H1 (cell line): ENCODE measurements around the gene IKZF2. TPM values are rescaled to one million over a fixed set of nuclear protein-coding genes. Genes with fewer than 3 reads are reported as not detected.

Experiments
- CTCF ChIA-PET: fragments of 300-600 bp; sonication (Branson Sonifier 250); formaldehyde crosslinking; loops from one replicate; lab custom pipeline; 2021; ENCODE audit not compliant: partially characterized antibody; lab: Charles Lee
- POLR2A ChIA-PET: fragments of 300-600 bp; sonication (Branson Sonifier 250); formaldehyde crosslinking; loops from one replicate; lab custom pipeline; 2021; ENCODE audit warnings: inconsistent platforms; ENCODE audit not compliant: partially characterized antibody; lab: Charles Lee
- DNase-seq, 2 experiments: peaks; one replicate each; pipeline versions ENCODE4 v3.0.0 to v3.0.0-alpha.2; 2010 to 2022; ENCODE audit warnings: low spot score in 2 of 2, low read depth in 1 of 2, mixed read lengths in 1 of 2
- FAIRE-seq: peaks from 2 replicates; lab custom pipeline; 2011; peaks lifted over from hg19 to GRCh38; lab: Jason Lieb, UNC
- H2AFZ ChIP-seq: 2 replicates; pipeline ENCODE4 v1.8.1; 2012; ENCODE audit warnings: low read length, inconsistent platforms
- H2AK5ac ChIP-seq: 2 replicates; pipeline ENCODE4 v1.6.1; 2013; ENCODE audit warnings: low read depth, low read length
- H2BK120ac ChIP-seq: replicated peaks from 2 replicates; pipeline ENCODE3; 2013; ENCODE audit warnings: low read depth, low read length, inconsistent platforms
- H2BK12ac ChIP-seq: 2 replicates; pipeline ENCODE4 v1.6.1; 2013; ENCODE audit warnings: low read depth, low read length
- H2BK15ac ChIP-seq: 2 replicates; pipeline ENCODE4 v1.6.1; 2013; ENCODE audit warnings: low read length
- H2BK20ac ChIP-seq: 2 replicates; pipeline ENCODE4 v1.6.1; 2013; ENCODE audit warnings: low read length
- H2BK5ac ChIP-seq: 2 replicates; pipeline ENCODE4 v1.6.1; 2013; ENCODE audit warnings: low read depth, low read length
- H3K14ac ChIP-seq: 2 replicates; pipeline ENCODE4 v1.6.1; 2013; ENCODE audit warnings: inconsistent platforms; ENCODE audit not compliant: insufficient read length
- H3K18ac ChIP-seq: 2 replicates; pipeline ENCODE4 v1.6.1; 2013; ENCODE audit warnings: low read length; ENCODE audit errors: extremely low read depth
- H3K23ac ChIP-seq: 2 replicates; pipeline ENCODE4 v1.6.1; 2013; ENCODE audit warnings: inconsistent platforms; ENCODE audit not compliant: insufficient read length
- H3K23me2 ChIP-seq: 2 replicates; pipeline ENCODE4 v1.6.1; 2013; ENCODE audit warnings: low read depth, low read length
- H3K27ac ChIP-seq: 2 replicates; pipeline ENCODE4 v1.6.1; 2011; ENCODE audit warnings: low read depth, low read length, inconsistent platforms
- H3K27me3 ChIP-seq, 4 experiments: replicated peaks in 1 of 4; 1 replicate in 1 of 4; 2 replicates in 3 of 4; pipeline versions ENCODE4 v1.6.1 to v1.8.1; 2011 to 2013; ENCODE audit warnings: low read length in 3 of 4, mild to moderate bottlenecking in 3 of 4, inconsistent platforms in 2 of 4, mixed read lengths in 2 of 4, moderate library complexity in 1 of 4; ENCODE audit not compliant: control insufficient read depth in 3 of 4, insufficient read depth in 3 of 4; ENCODE audit errors: extremely low read depth in 1 of 4
- H3K36me3 ChIP-seq, 4 experiments: 2 replicates each; pipeline versions ENCODE4 v1.6.1 to v1.8.1; 2011 to 2013; ENCODE audit warnings: mild to moderate bottlenecking in 4 of 4, low read length in 3 of 4, moderate library complexity in 2 of 4, control low read depth in 1 of 4, inconsistent platforms in 1 of 4; ENCODE audit not compliant: insufficient read depth in 4 of 4, control insufficient read depth in 2 of 4
- H3K4ac ChIP-seq: replicated peaks from 2 replicates; pipeline ENCODE3; 2013; ENCODE audit warnings: low read length, low read depth, mixed read lengths, inconsistent platforms; ENCODE audit not compliant: insufficient read length
- H3K4me1 ChIP-seq, 4 experiments: replicated peaks in 1 of 4; 1 replicate in 1 of 4; 2 replicates in 3 of 4; pipeline versions ENCODE4 v1.6.1 to v1.8.1; 2011 to 2013; ENCODE audit warnings: low read length in 3 of 4, inconsistent platforms in 2 of 4, mixed read lengths in 1 of 4; ENCODE audit not compliant: insufficient read depth in 4 of 4, control insufficient read depth in 3 of 4
- H3K4me2 ChIP-seq, 2 experiments: 2 replicates each; pipeline versions ENCODE4 v1.6.1 to v1.8.1; 2011 to 2013; ENCODE audit warnings: low read depth in 2 of 2, low read length in 2 of 2, control low read depth in 1 of 2, inconsistent platforms in 1 of 2, mild to moderate bottlenecking in 1 of 2; ENCODE audit not compliant: insufficient read depth in 1 of 2
- H3K4me3 ChIP-seq, 4 experiments: fragments of 200-600, 300-600 bp in 1 of 4; sonication (generic), shearing (Covaris generic), sonication (Bioruptor Twin) in 1 of 4; 2 replicates each; pipeline versions ENCODE4 v1.5.1 to v1.8.1; 2011 to 2016; ENCODE audit warnings: low read length in 4 of 4, low read depth in 3 of 4, control low read depth in 2 of 4, inconsistent platforms in 2 of 4, mild to moderate bottlenecking in 2 of 4, mixed read lengths in 1 of 4, moderate library complexity in 1 of 4; ENCODE audit not compliant: insufficient read depth in 2 of 4; ENCODE audit errors: extremely low read depth in 1 of 4
- H3K56ac ChIP-seq: replicated peaks from 2 replicates; pipeline ENCODE3; 2013; ENCODE audit warnings: low read depth, mild to moderate bottlenecking, mixed read lengths, low read length, inconsistent platforms; ENCODE audit not compliant: insufficient read length
- H3K79me1 ChIP-seq: 2 replicates; pipeline ENCODE4 v1.6.1; 2013; ENCODE audit warnings: low read depth, low read length, control low read depth
- H3K79me2 ChIP-seq, 2 experiments: 2 replicates each; pipeline versions ENCODE4 v1.6.1 to v1.8.1; 2012 to 2013; ENCODE audit warnings: low read length in 2 of 2, mild to moderate bottlenecking in 2 of 2, inconsistent platforms in 1 of 2; ENCODE audit not compliant: insufficient read depth in 2 of 2, control insufficient read depth in 1 of 2
- H3K9ac ChIP-seq, 4 experiments: replicated peaks in 1 of 4; 1 replicate in 1 of 4; 2 replicates in 3 of 4; pipeline versions ENCODE4 v1.6.1 to v1.8.1; 2011 to 2013; ENCODE audit warnings: low read depth in 3 of 4, low read length in 3 of 4, control low read depth in 2 of 4, mild to moderate bottlenecking in 2 of 4, moderate library complexity in 2 of 4, inconsistent platforms in 1 of 4; ENCODE audit errors: extremely low read depth in 1 of 4
- H3K9me3 ChIP-seq, 2 experiments: 2 replicates each; pipeline versions ENCODE4 v1.6.1 to v1.8.1; 2012 to 2013; ENCODE audit warnings: mild to moderate bottlenecking in 2 of 2, moderate library complexity in 2 of 2, control low read depth in 1 of 2, inconsistent platforms in 1 of 2, low read depth in 1 of 2, low read length in 1 of 2, mixed read lengths in 1 of 2; ENCODE audit not compliant: insufficient read depth in 2 of 2
- H4K20me1 ChIP-seq, 2 experiments: replicated peaks in 1 of 2; 2 replicates each; pipeline versions ENCODE3 to v1.8.1; 2011 to 2013; ENCODE audit warnings: inconsistent platforms in 2 of 2, low read length in 2 of 2, mild to moderate bottlenecking in 1 of 2; ENCODE audit not compliant: insufficient read depth in 2 of 2, control insufficient read depth in 1 of 2
- H4K5ac ChIP-seq: 2 replicates; pipeline ENCODE4 v1.6.1; 2013; ENCODE audit warnings: low read length, low read depth, mixed read lengths, inconsistent platforms; ENCODE audit not compliant: insufficient read length
- H4K8ac ChIP-seq: 2 replicates; pipeline ENCODE4 v1.8.0; 2013; ENCODE audit warnings: mild to moderate bottlenecking, moderate library complexity, low read length, inconsistent platforms; ENCODE audit not compliant: insufficient read depth; ENCODE audit errors: extremely low read depth
- H4K91ac ChIP-seq: replicated peaks from 2 replicates; pipeline ENCODE3; 2013; ENCODE audit warnings: low read length, mixed read lengths, inconsistent platforms; ENCODE audit not compliant: insufficient read length
- CBX8 ChIP-seq: fragments of 300-800, 300-1000 bp; sonication (generic); IDR thresholded peaks from 2 replicates; pipeline ENCODE4 v1.7.1; 2016; ENCODE audit warnings: low read depth, low read length, borderline replicate concordance
- CHD1 ChIP-seq: IDR thresholded peaks from 2 replicates; pipeline ENCODE4 v1.6.1; 2012; ENCODE audit warnings: low read depth, low read length, improper control_type of control experiment
- CHD2 ChIP-seq: IDR thresholded peaks from 2 replicates; pipeline ENCODE4 v1.6.1; 2012; ENCODE audit warnings: low read length, improper control_type of control experiment
- EZH2 ChIP-seq: fragments of 200-600 bp; sonication (generic); IDR thresholded peaks from 2 replicates; pipeline ENCODE4 v1.7.1; 2012; ENCODE audit warnings: low read depth, mild to moderate bottlenecking, moderate library complexity, low read length, inconsistent platforms; ENCODE audit not compliant: severe bottlenecking
- KDM4A ChIP-seq: IDR thresholded peaks from one replicate; pipeline ENCODE4 v1.7.1; 2012; ENCODE audit warnings: low read depth, mild to moderate bottlenecking, moderate library complexity, low read length, inconsistent platforms; ENCODE audit not compliant: severe bottlenecking
- KDM5A ChIP-seq: fragments of 200-600 bp; IDR thresholded peaks from 2 replicates; pipeline ENCODE4 v1.7.1; 2012; ENCODE audit warnings: mild to moderate bottlenecking, low read length, inconsistent platforms, mixed read lengths
- NRF1 ChIP-seq: IDR thresholded peaks from 2 replicates; pipeline ENCODE4 v1.6.1; 2011; ENCODE audit warnings: mild to moderate bottlenecking, low read depth, low read length, improper control_type of control experiment
- SRF ChIP-seq: IDR thresholded peaks from 2 replicates; pipeline ENCODE4 v1.6.1; 2011; ENCODE audit warnings: mild to moderate bottlenecking, low read depth, low read length, moderate library complexity
- TAF1 ChIP-seq: IDR thresholded peaks from 2 replicates; pipeline ENCODE4 v1.6.1; 2011; ENCODE audit warnings: mild to moderate bottlenecking, low read depth, low read length
- TAF7 ChIP-seq: optimal IDR thresholded peaks from 2 replicates; pipeline ENCODE3; 2011; ENCODE audit warnings: low read depth, mild to moderate bottlenecking, inconsistent platforms, low read length, moderate library complexity, borderline replicate concordance
- TEAD4 ChIP-seq: IDR thresholded peaks from 2 replicates; pipeline ENCODE4 v1.6.1; 2012; ENCODE audit warnings: low read depth, low read length, inconsistent platforms, mixed read lengths
- USF2 ChIP-seq: IDR thresholded peaks from 2 replicates; pipeline ENCODE4 v1.6.1; 2011; ENCODE audit warnings: low read length, improper control_type of control experiment
- ZNF274 ChIP-seq: IDR thresholded peaks from 2 replicates; pipeline ENCODE4 v1.7.0; 2012; ENCODE audit warnings: low read length, borderline replicate concordance; ENCODE audit errors: extremely low read depth
- WGBS, 2 experiments: shearing (Covaris generic) in 1 of 2; methylation state at CpG; one replicate each; pipeline versions ENCODE4 v1.1.6 to v1.1.7; 2013 to 2015; ENCODE audit warnings: low lambda C conversion rate in 2 of 2, mixed read lengths in 2 of 2, inconsistent platforms in 1 of 2, low coverage in 1 of 2, missing lambda C conversion rate in 1 of 2; ENCODE audit not compliant: insufficient replicate concordance in 2 of 2, insufficient coverage in 1 of 2, insufficient read length in 1 of 2; ENCODE audit errors: extremely low coverage in 1 of 2, missing lambda C conversion rate in 1 of 2; 5-methylcytosine and 5-hydroxymethylcytosine counted together
- polyA plus RNA-seq, 7 experiments: library from polyadenylated mRNA; depleted of rRNA in 3 of 7; stranded (reverse) in 5 of 7; unstranded in 2 of 7; fragments of >200 nt in 5 of 7; fragments of 200-250 nt in 2 of 7; gene quantifications; 1 replicate in 5 of 7; 2 replicates in 1 of 7; 4 replicates in 1 of 7; pipeline versions ENCODE4 v1.2.1 to v1.2.3, GENCODE V29; 2011 to 2013; ENCODE audit warnings: missing spikeins in 2 of 7, mixed read lengths in 2 of 7
- total RNA-seq: library from RNA; stranded (reverse); fragmentation: NEBNext Ultra II Directional; extraction: Animal tissue kit (Norgen Biotek cat#: 25700); gene quantifications from 2 replicates; pipeline ENCODE4 v1.2.1, GENCODE V29; 2021

IKZF2 gene
- total and polyA plus RNA-seq, 2 of the 8 experiments (the other 6 are each of a cell fraction or from before 2014, with no cell fraction given) = 1.7 to 4.4 TPM

- no peak overlapping the region for H3K14ac ChIP-seq
- no peak overlapping the region for H2BK15ac ChIP-seq
- FAIRE-seq (no peak), DNase-seq (no peak)
- 85% methylated on average over 1 of the region's 1 CpG; no CpG with 5 or more reads in 1 of the 2 experiments for WGBS, 2 experiments
- H2BK120ac ChIP-seq = no peak overlapping the region
- H3K4me2 ChIP-seq = no peak overlapping the region
- no peaks in the 10 kb centered on the region for H4K20me1 ChIP-seq
- H4K8ac ChIP-seq = no peak overlapping the region
- H3K23ac ChIP-seq = no peak overlapping the region
- H3K23me2 ChIP-seq = no peaks in the 10 kb centered on the region
- H3K79me1 ChIP-seq = no peaks in the 10 kb centered on the region
- no peak overlapping the region for H4K91ac ChIP-seq
- H2BK20ac ChIP-seq = no peak overlapping the region
- H3K4ac ChIP-seq = no peak overlapping the region
- no peaks in the 10 kb centered on the region for H3K27me3 ChIP-seq
- POLR2A ChIA-PET = interaction anchor here (0.6 kb wide), 1 partner anchor 11 kb away, joined by 3 read pairs; no protein-coding TSS in a partner anchor
- no peaks in the 10 kb centered on the region for H3K79me2 ChIP-seq
- peaks cover 0 to 4% (median 0%) of the 10 kb centered on the region in 4 experiments; a peak in 1 of 7 replicates for H3K4me1 ChIP-seq
- CTCF ChIA-PET = interaction anchor here (2.8 kb wide), 1 partner anchor 8 kb away, joined by 12 read pairs; no protein-coding TSS in a partner anchor
- H2AFZ ChIP-seq = no peak overlapping the region
- no peak overlapping the region for H3K27ac ChIP-seq
- no peak overlapping the region; the same call in 1 of the 2 replicates for H2AK5ac ChIP-seq
- H3K18ac ChIP-seq = no peak overlapping the region
- H3K4me3 ChIP-seq = no peak overlapping the region
- H4K5ac ChIP-seq = no peak overlapping the region
- no peaks in the 10 kb centered on the region for H3K36me3 ChIP-seq
- no peak overlapping the region for H3K56ac ChIP-seq
- no peak overlapping the region for H2BK12ac ChIP-seq
- H3K9me3 ChIP-seq = no peaks in the 10 kb centered on the region
- H3K9ac ChIP-seq = no peak overlapping the region
- no peak overlapping the region for H2BK5ac ChIP-seq
- TF ChIP-seq USF2 (no peak), ZNF274 (no peak), NRF1 (no peak), TAF1 (no peak), TEAD4 (no peak), SRF (no peak), TAF7 (no peak), KDM5A (no peak), CBX8 (no peak), EZH2 (no peak), CHD1 (no peak), CHD2 (no peak), KDM4A (no peak)
Measured at GRCh38 chr2:212959471-212960117, 191.8 kb downstream of the IKZF2 start.
